GM12878 (cell line): ENCODE measurements around the gene HCFC1. TPM values are rescaled to one million over a fixed set of nuclear protein-coding genes. Genes with fewer than 3 reads are reported as not detected.

Source experiments
- ATAC-seq: fragments of 200-7000 bp; cut with Tn5 transposase; 3 replicates; pipeline ENCODE4 v1.9.1; 2020; ENCODE audit warnings: mild to moderate bottlenecking, moderate library complexity
- BruUV-seq: library from RNA; stranded (reverse); fragments of 400-500 nt; replicated peaks from 2 replicates; lab custom pipeline; 2021; lab: Mats Ljungman, UMichigan
- CTCF ChIA-PET: fragments of 300-600 bp; sonication (Branson Sonifier 250); formaldehyde crosslinking; extraction: SDS; loops from one replicate; lab custom pipeline; 2021; ENCODE audit warnings: inconsistent platforms; lab: Yijun Ruan, JAX
- POLR2A ChIA-PET: fragments of 350-600 bp; formaldehyde crosslinking; extraction: SDS; loops from one replicate; lab custom pipeline; 2021; ENCODE audit warnings: inconsistent platforms; lab: Charles Lee
- RAD21 ChIA-PET: fragments of 300-600 bp; sonication (Branson Sonifier 250); formaldehyde crosslinking; loops from one replicate; lab custom pipeline; 2023; ENCODE audit warnings: antibody characterized with exemption; ENCODE audit not compliant: unreplicated experiment; lab: Charles Lee
- SMC1A ChIA-PET: fragments of 300-600 bp; sonication (Branson Sonifier 250); formaldehyde crosslinking; loops from one replicate; lab custom pipeline; 2023; ENCODE audit not compliant: unreplicated experiment, uncharacterized antibody; lab: Charles Lee
- DNase-seq: peaks from one replicate; pipeline ENCODE4 v3.0.0-alpha.2; 2011; ENCODE audit warnings: low read depth, low spot score
- FAIRE-seq: peaks from 3 replicates; lab custom pipeline; 2011; peaks lifted over from hg19 to GRCh38; lab: Jason Lieb, UNC
- H2AFZ ChIP-seq: 2 replicates; pipeline ENCODE4 v1.6.0; 2011; ENCODE audit warnings: low read depth, low read length, control low read depth; ENCODE audit not compliant: control insufficient read depth
- H3K27ac ChIP-seq: 2 replicates; pipeline ENCODE4 v1.5.1; 2011; ENCODE audit warnings: control low read depth; ENCODE audit not compliant: control insufficient read depth, insufficient read depth
- H3K27me3 ChIP-seq, 2 experiments: replicated peaks in 1 of 2; 2 replicates each; pipeline versions ENCODE4 v1.6.0 to v1.6.1; 2011; ENCODE audit warnings: low read length in 1 of 2; ENCODE audit not compliant: control insufficient read depth in 2 of 2, insufficient read depth in 2 of 2
- H3K36me3 ChIP-seq, 2 experiments: 2 replicates each; pipeline ENCODE4 v1.5.1; 2011; ENCODE audit warnings: low read length in 1 of 2; ENCODE audit not compliant: control insufficient read depth in 2 of 2, insufficient read depth in 2 of 2
- H3K4me1 ChIP-seq: 2 replicates; pipeline ENCODE4 v1.6.1; 2011; ENCODE audit warnings: mild to moderate bottlenecking, low read length, moderate library complexity, mixed read lengths; ENCODE audit not compliant: control insufficient read depth, insufficient read depth
- H3K4me2 ChIP-seq: 2 replicates; pipeline ENCODE4 v1.6.0; 2011; ENCODE audit warnings: control low read depth; ENCODE audit not compliant: control insufficient read depth, insufficient read depth
- H3K4me3 ChIP-seq: fragments of 200-600 bp; sonication (generic); 2 replicates; pipeline ENCODE4 v1.5.1; 2016
- H3K79me2 ChIP-seq: 2 replicates; pipeline ENCODE4 v1.6.0; 2011; ENCODE audit warnings: low read length; ENCODE audit not compliant: control insufficient read depth, insufficient read depth
- H3K9ac ChIP-seq: 2 replicates; pipeline ENCODE4 v1.8.0; 2011; ENCODE audit warnings: low read length, control low read depth, mixed read lengths; ENCODE audit not compliant: control insufficient read depth, insufficient read depth
- H3K9me3 ChIP-seq: replicated peaks from 3 replicates; pipeline ENCODE4 v1.5.1; 2011; ENCODE audit warnings: mild to moderate bottlenecking, low read length; ENCODE audit not compliant: control insufficient read depth, insufficient read depth
- H4K20me1 ChIP-seq: 2 replicates; pipeline ENCODE4 v1.6.0; 2011; ENCODE audit not compliant: control insufficient read depth, insufficient read depth
- BACH1 ChIP-seq: fragments of 450-650 bp; IDR thresholded peaks from 2 replicates; pipeline ENCODE4 v1.6.1; 2017; ENCODE audit warnings: mild to moderate bottlenecking, borderline replicate concordance
- CHD1 ChIP-seq: IDR thresholded peaks from 2 replicates; pipeline ENCODE4 v1.6.1; 2012; ENCODE audit warnings: low read depth, low read length, improper control_type of control experiment
- EGR1 ChIP-seq, 2 experiments: IDR thresholded peaks; 1 replicate in 1 of 2; 2 replicates in 1 of 2; pipeline ENCODE4 v1.6.1; 2011 to 2012; ENCODE audit warnings: low read depth in 2 of 2, low read length in 2 of 2, borderline replicate concordance in 1 of 2, mild to moderate bottlenecking in 1 of 2, moderate library complexity in 1 of 2
- EP300 ChIP-seq, 2 experiments: fragments of 150-350 bp in 1 of 2; IDR thresholded peaks; 2 replicates each; pipeline ENCODE4 v1.6.1; 2011 to 2012; ENCODE audit warnings: low read depth in 2 of 2, low read length in 2 of 2, borderline replicate concordance in 1 of 2, improper control_type of control experiment in 1 of 2, inconsistent platforms in 1 of 2; ENCODE audit not compliant: control insufficient read depth in 1 of 2
- JUNB ChIP-seq: IDR thresholded peaks from 2 replicates; pipeline ENCODE4 v1.6.1; 2016; ENCODE audit warnings: antibody characterized with exemption, mild to moderate bottlenecking
- RB1 ChIP-seq: fragments of 450-650 bp; formaldehyde crosslinking; IDR thresholded peaks from 2 replicates; pipeline ENCODE4 v1.6.1; 2017; ENCODE audit warnings: mild to moderate bottlenecking, borderline replicate concordance
- RBBP5 ChIP-seq: fragments of 200-600 bp; sonication (generic); conservative IDR thresholded peaks from 2 replicates; pipeline ENCODE4 v1.6.1; 2016
- RFX5 ChIP-seq: IDR thresholded peaks from 2 replicates; pipeline ENCODE4 v1.6.1; 2011; ENCODE audit warnings: low read depth, low read length, improper control_type of control experiment
- SUPT20H ChIP-seq: IDR thresholded peaks from 2 replicates; pipeline ENCODE4 v1.6.1; 2011; ENCODE audit warnings: low read depth, mild to moderate bottlenecking, low read length, moderate library complexity, borderline replicate concordance; ENCODE audit not compliant: control insufficient read depth
- TBL1XR1 ChIP-seq: IDR thresholded peaks from 2 replicates; pipeline ENCODE4 v1.6.1; 2012; ENCODE audit warnings: low read depth, low read length, improper control_type of control experiment
- WGBS: methylation state at CpG from one replicate; pipeline ENCODE4 v1.1.6; 2016; ENCODE audit warnings: low lambda C conversion rate; ENCODE audit not compliant: insufficient replicate concordance, insufficient coverage; ENCODE audit errors: missing lambda C conversion rate; 5-methylcytosine and 5-hydroxymethylcytosine counted together
- in situ Hi-C: fragments of 300-500 bp; cut with MboI; formaldehyde crosslinking; loops from 9 replicates; pipeline ENCODE4 v1.14.3; 2018; ENCODE audit warnings: mixed read lengths
- intact Hi-C: fragments of 100-400 bp; cut with micrococcal nuclease; formaldehyde crosslinking; loops from one replicate; pipeline ENCODE4 v1.14.2; 2022; ENCODE audit not compliant: unreplicated experiment
- polyA plus RNA-seq, 11 experiments: library from polyadenylated mRNA; depleted of rRNA in 4 of 11; unstranded in 6 of 11; stranded (reverse) in 5 of 11; fragments of >200 nt; fragmentation: Nextera tagmentation in 4 of 11; fragmentation: Illumina TruSeq in 1 of 11; extraction: Ambion mirVana in 4 of 11; extraction: Trizol in 1 of 11; gene quantifications; 1 replicate in 1 of 11; 2 replicates in 10 of 11; pipeline versions ENCODE4 v1.2.1 to v1.2.3, GENCODE V29; 2011 to 2016; ENCODE audit warnings: inconsistent platforms in 2 of 11, missing spikeins in 2 of 11, low read depth in 1 of 11
- total RNA-seq, 4 experiments: library from RNA; depleted of rRNA in 3 of 4; stranded (reverse); fragments of >200 nt in 3 of 4; fragmentation: Illumina TruSeq in 1 of 4; extraction: Trizol in 1 of 4; gene quantifications; 2 replicates each; pipeline versions ENCODE4 v1.2.1 to v1.2.3, GENCODE V29; 2013 to 2021
- TF ChIP-seq, protein P1 (sequence below): fragments of 450-650 bp; IDR thresholded peaks from 2 replicates; pipeline ENCODE4 v1.6.1; 2017; ENCODE audit warnings: borderline replicate concordance
- TF ChIP-seq, protein P2 (sequence below), 3 experiments: IDR thresholded peaks in 2 of 3; conservative IDR thresholded peaks in 1 of 3; 2 replicates each; pipeline ENCODE4 v1.5.1; 2011; ENCODE audit warnings: low read depth in 3 of 3, low read length in 3 of 3, mild to moderate bottlenecking in 3 of 3, control low read depth in 2 of 3, moderate library complexity in 2 of 3, inconsistent platforms in 1 of 3, mixed read lengths in 1 of 3; ENCODE audit not compliant: control insufficient read depth in 2 of 3, insufficient read depth in 1 of 3; ENCODE audit errors: extremely low read depth in 1 of 3
- TF ChIP-seq, protein P3 (sequence below): fragments of 450-650 bp; IDR thresholded peaks from 2 replicates; pipeline ENCODE4 v1.6.1; 2014; ENCODE audit warnings: mild to moderate bottlenecking
- TF ChIP-seq, protein P4 (sequence below): IDR thresholded peaks from 2 replicates; pipeline ENCODE4 v1.6.1; 2012; ENCODE audit warnings: low read depth, low read length, improper control_type of control experiment

The HCFC1 gene
- total and polyA plus RNA-seq, 10 of the 15 experiments (the other 5 are each of a cell fraction or from before 2014, with no cell fraction given) = 3.9 to 92.7 (median 23.5) TPM

DNA sequence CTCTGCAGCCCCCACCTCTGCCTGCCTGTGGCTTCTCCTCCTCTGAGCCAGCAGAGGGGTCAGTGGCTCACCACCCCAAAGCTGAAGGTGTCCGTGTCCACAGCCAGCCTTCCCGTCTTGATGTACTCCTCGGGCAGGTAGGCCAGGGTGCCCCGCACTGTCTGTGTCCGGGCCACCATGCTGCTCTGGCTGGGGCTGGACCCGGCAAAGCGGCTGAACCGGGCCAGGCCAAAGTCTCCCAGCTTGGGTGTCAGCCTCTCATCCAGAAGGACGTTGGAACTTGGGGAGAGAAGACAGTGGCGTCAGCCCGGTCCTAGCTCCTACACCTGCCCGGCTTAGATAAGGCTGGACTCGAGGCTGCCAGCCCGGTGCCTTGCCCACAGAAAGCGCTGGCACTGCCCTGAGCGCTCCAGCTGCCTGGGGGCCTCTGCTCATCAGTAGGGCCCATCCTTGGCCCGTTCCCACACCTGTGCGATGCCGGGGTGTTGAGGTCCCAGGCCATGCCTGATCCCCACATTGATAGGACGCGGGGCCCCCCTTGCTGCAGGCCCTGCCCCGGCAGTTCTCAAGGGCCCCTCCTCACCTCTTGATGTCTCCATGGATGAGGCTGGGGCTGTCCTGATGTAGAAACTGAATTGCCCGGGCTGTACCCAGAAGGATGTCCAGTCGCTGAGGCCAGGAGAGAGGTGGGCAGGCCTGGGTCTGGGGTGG is 44.9 kb upstream of the HCFC1 start (continued):
- no peak for TF ChIP-seq CHD1
- TF ChIP-seq EP300 (IDR thresholded peaks at IDR 0.05; ENCODE audit: borderline replicate concordance in 1 of 2, control insufficient read depth in 1 of 2, low read depth in 2 of 2, low read length in 2 of 2) = no peak

DNA sequence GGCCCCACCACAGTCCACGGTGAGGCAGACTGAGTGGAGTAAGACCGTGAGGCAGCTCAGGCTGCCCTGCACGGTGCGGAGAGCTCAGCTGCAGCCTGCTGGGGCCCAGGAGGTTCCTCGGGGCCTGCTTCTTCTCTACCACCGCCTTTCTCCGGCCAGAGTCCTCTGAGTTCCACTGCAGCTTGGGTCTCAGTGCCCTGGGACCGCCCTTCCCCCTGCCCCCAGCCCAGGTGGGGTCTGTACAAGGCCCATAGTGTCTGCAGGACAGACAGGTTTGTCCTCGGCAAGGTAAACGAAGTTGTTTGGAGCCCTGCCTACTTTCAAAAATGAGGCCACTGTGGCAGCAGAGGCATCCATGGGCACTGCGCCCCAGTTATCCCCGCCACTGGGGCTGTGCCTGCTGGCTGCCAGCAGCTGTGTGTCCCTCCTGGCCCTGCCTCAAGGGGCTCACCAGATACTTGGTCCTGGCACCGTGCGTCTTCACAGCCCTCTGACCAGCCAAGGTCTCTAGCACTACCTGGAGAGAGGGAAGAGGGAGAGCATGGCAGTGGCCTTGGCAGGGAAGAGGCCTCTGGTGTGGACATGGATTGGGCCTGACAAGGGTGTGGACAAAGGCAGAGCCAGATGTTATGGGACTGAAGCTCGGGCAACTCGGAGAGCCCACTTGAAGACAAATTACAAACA is 44.1 kb upstream of the HCFC1 start:
- H3K4me2 ChIP-seq = peak overlapping the region; percentile 35; the same call in 1 of the 2 replicates
- ChIA-PET CTCF (interaction anchor here (0.6 kb wide), 1 partner anchor 534 kb away, joined by 3 read pairs; no protein-coding TSS in a partner anchor), POLR2A (no interaction called here), SMC1A (interaction anchor here (2.5 kb wide), 1 partner anchor 48 kb away, joined by 5 read pairs; no protein-coding TSS in a partner anchor), RAD21 (no interaction called here)
- H2AFZ ChIP-seq = no peak overlapping the region
- in situ Hi-C loops = no loop called here
- FAIRE-seq = no peak
- no peaks in the 10 kb centered on the region for H3K9me3 ChIP-seq
- H3K79me2 ChIP-seq = peaks cover 37% of the 10 kb centered on the region
- no peak for DNase-seq
- H3K27me3 ChIP-seq = no peaks in the 10 kb centered on the region
- H3K27ac ChIP-seq = no peak overlapping the region
- peaks cover 8% of the 10 kb centered on the region for H3K4me1 ChIP-seq
- TF ChIP-seq, protein P1, sequence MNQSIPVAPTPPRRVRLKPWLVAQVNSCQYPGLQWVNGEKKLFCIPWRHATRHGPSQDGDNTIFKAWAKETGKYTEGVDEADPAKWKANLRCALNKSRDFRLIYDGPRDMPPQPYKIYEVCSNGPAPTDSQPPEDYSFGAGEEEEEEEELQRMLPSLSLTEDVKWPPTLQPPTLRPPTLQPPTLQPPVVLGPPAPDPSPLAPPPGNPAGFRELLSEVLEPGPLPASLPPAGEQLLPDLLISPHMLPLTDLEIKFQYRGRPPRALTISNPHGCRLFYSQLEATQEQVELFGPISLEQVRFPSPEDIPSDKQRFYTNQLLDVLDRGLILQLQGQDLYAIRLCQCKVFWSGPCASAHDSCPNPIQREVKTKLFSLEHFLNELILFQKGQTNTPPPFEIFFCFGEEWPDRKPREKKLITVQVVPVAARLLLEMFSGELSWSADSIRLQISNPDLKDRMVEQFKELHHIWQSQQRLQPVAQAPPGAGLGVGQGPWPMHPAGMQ = no peak
- TF ChIP-seq JUNB (no peak), RFX5 (no peak), BACH1 (no peak), RB1 (no peak), EGR1 (IDR thresholded peaks at IDR 0.05; ENCODE audit: borderline replicate concordance in 1 of 2, low read depth in 2 of 2, low read length in 2 of 2) (no peak), SUPT20H (no peak), TBL1XR1 (no peak), RBBP5 (no peak)
- TF ChIP-seq, protein P2, sequence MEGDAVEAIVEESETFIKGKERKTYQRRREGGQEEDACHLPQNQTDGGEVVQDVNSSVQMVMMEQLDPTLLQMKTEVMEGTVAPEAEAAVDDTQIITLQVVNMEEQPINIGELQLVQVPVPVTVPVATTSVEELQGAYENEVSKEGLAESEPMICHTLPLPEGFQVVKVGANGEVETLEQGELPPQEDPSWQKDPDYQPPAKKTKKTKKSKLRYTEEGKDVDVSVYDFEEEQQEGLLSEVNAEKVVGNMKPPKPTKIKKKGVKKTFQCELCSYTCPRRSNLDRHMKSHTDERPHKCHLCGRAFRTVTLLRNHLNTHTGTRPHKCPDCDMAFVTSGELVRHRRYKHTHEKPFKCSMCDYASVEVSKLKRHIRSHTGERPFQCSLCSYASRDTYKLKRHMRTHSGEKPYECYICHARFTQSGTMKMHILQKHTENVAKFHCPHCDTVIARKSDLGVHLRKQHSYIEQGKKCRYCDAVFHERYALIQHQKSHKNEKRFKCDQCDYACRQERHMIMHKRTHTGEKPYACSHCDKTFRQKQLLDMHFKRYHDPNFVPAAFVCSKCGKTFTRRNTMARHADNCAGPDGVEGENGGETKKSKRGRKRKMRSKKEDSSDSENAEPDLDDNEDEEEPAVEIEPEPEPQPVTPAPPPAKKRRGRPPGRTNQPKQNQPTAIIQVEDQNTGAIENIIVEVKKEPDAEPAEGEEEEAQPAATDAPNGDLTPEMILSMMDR (IDR thresholded peaks at IDR 0.05 in 2 of 3, conservative IDR thresholded peaks at IDR 0.05 in 1 of 3; ENCODE audit: control insufficient read depth in 2 of 3, extremely low read depth in 1 of 3, insufficient read depth in 1 of 3, low read depth in 3 of 3, low read length in 3 of 3) = no peak
- TF ChIP-seq, protein P3, sequence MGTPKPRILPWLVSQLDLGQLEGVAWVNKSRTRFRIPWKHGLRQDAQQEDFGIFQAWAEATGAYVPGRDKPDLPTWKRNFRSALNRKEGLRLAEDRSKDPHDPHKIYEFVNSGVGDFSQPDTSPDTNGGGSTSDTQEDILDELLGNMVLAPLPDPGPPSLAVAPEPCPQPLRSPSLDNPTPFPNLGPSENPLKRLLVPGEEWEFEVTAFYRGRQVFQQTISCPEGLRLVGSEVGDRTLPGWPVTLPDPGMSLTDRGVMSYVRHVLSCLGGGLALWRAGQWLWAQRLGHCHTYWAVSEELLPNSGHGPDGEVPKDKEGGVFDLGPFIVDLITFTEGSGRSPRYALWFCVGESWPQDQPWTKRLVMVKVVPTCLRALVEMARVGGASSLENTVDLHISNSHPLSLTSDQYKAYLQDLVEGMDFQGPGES = no peak
- TF ChIP-seq, protein P4, sequence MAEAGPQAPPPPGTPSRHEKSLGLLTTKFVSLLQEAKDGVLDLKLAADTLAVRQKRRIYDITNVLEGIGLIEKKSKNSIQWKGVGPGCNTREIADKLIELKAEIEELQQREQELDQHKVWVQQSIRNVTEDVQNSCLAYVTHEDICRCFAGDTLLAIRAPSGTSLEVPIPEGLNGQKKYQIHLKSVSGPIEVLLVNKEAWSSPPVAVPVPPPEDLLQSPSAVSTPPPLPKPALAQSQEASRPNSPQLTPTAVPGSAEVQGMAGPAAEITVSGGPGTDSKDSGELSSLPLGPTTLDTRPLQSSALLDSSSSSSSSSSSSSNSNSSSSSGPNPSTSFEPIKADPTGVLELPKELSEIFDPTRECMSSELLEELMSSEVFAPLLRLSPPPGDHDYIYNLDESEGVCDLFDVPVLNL = no peak
- WGBS = 73% methylated on average over 16 of the region's 16 CpGs
- intact Hi-C loops = no loop called here
- BruUV-seq = no TSS peak
- no peak overlapping the region for H3K9ac ChIP-seq
- ATAC-seq = no peak
- no peak overlapping the region for H3K4me3 ChIP-seq
- peaks cover 0 to 5% of the 10 kb centered on the region in 2 experiments; a peak in 3 of 4 replicates for H3K36me3 ChIP-seq
- no peaks in the 10 kb centered on the region for H4K20me1 ChIP-seq
